Sigmoid colon (tissue), 4 donors: ENCODE data around the gene MOGAT3.
"Not testable (repeated sequence)": the region's sequence is repeated elsewhere in the genome, so short reads cannot be mapped to it uniquely, and the experiment has no call there.

Experiments
- CTCF ChIP-seq, 4 experiments: fragments of 450-650 bp in 3 of 4; fragments of 200-600 bp in 1 of 4; IDR thresholded peaks; one replicate each; pipeline ENCODE4 v1.5.1; 2016 to 2019; ENCODE audit warnings: antibody characterized with exemption in 4 of 4, mild to moderate bottlenecking in 3 of 4, moderate library complexity in 2 of 4
- POLR2A ChIP-seq, 2 donors: fragments of 450-650 bp; IDR thresholded peaks; one replicate each; pipeline ENCODE4 v1.6.1; 2016; ENCODE audit warnings: antibody characterized with exemption in 2 of 2, mild to moderate bottlenecking in 2 of 2, moderate library complexity in 2 of 2
- POLR2AphosphoS5 ChIP-seq, 4 donors: sonication (generic); formaldehyde crosslinking; IDR thresholded peaks; one replicate each; pipeline ENCODE4 v1.6.1; 2017; ENCODE audit warnings: antibody characterized with exemption in 4 of 4

GRCh38 chr7:101203740-101204738, 3.2 kb upstream of the MOGAT3 start:
- not testable (repeated sequence) for TF ChIP-seq CTCF, POLR2AphosphoS5, POLR2A (IDR thresholded peaks at IDR 0.05)
